GM19238 (cell line): ENCODE results near the gene CX3CR1.
"Not testable (repeated sequence)": the region's sequence is repeated elsewhere in the genome, so short reads cannot be mapped to it uniquely, and the experiment has no call there.

Source experiments
- DNase-seq: peaks from one replicate; pipeline ENCODE4 v3.0.0; 2011; ENCODE audit warnings: low spot score; ENCODE audit not compliant: insufficient read length

Gene CX3CR1

DNA sequence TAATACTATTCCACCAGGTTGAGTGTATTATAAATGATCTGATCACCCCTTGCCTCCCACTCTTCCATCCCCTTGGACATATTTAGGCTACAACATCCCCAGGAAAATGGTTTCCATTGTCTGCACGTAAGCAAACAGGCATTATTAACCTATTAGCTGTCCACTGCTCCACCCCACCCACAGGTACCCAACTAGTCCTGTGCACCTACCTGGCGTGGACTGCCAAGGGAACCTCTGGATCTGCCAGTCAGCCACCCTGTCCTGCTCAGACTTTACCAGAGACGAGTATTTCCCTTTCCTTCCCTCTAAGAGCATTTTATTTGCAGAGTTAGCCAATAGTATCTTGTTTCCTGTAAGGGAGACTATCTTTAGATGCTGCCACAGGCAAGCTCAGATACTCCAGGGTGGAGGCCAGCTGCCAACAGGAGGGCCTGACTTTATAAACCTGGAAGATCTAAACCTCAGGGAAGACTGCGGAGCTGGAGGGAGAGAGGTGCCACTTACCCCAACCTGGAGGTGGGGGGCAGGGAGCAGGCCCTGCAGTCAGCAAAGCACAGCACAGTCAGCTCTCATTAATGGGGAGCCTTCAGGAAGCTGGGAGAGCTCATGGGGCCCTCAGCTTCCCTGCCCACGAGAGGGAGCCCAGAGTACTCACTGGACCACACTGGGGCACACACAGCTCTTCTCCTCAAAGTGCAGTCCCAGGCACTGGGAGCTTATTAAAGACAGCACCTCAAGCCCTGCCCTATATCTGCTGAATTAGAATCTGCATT lies at the start of gene CX3CR1:
Gene CX3CR1 (minus strand): TSS at position 292 of the 773 bp plus-strand sequence. CDS start 13,527 bp downstream, outside the sequence.
- DNase-seq, result no peak

GRCh38 chr3:39329493-39329892 lies 49.7 kb upstream of the CX3CR1 start, which contains the start of gene CCR8:
CCR8 (plus strand) TSS chr3:39329709; CDS start chr3:39332332, 2,623 bp downstream.
- no peak for DNase-seq

GRCh38 chr3:39327746-39328349 lies 48.0 kb upstream of the CX3CR1 start:
- peak; percentile 10 for DNase-seq

DNA sequence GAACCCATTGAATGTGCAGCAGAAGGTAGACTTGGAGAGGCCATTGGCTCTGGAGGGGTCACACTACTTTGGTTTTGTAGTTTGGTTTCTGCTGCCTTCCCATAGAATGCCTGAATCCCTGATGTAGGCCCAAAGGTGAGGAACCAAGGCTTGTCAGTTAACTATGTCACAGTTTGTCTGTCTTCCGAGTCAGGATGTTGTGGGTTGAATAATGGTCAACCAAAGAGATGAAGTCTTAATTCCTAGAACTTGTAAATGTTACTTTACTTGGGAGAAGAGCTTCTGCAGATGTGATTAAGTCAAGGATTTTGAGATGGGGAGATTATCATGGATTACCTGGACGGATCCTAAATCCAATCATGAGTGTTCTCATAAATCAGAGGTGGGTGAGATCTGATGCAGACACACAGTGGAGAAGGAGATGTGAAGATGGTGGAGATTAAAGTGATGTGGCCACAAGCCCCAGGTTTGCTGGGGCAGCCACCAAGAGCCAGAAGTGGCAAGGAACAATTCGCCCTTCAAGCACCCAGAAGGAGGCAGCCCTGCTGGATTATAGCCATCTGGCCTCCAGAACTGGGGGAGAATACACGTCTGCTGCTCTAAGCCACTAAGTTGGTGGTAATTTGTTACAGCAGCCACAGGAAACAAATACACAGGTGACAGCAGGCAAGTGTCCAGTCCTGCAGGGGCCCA lies 47.4 kb upstream of the CX3CR1 start:
- no peak for DNase-seq

GRCh38 chr3:39325236-39325635 lies 45.4 kb upstream of the CX3CR1 start:
- DNase-seq, result no peak

GRCh38 chr3:39323494-39323893 lies 43.7 kb upstream of the CX3CR1 start:
- no peak for DNase-seq

DNA sequence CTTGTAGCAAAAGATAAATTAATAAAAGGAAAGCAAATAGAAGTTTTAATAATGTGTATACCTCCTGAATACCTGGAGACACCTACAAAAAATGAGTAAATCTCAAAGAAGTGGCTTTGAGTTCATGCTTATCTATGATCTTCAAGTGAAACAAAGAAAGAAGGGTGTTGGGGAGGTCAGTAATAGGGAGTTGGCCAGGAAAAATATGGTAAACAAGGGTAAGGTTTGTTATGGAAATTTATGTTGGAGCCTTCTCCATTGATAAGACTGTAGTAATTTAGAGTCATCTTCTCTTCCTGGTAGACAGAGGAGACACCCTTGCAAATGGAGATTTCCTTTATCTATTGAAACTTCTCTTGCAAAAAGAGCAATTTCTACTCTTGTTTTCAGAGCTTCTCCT lies 43.1 kb upstream of the CX3CR1 start:
- no peak for DNase-seq

DNA sequence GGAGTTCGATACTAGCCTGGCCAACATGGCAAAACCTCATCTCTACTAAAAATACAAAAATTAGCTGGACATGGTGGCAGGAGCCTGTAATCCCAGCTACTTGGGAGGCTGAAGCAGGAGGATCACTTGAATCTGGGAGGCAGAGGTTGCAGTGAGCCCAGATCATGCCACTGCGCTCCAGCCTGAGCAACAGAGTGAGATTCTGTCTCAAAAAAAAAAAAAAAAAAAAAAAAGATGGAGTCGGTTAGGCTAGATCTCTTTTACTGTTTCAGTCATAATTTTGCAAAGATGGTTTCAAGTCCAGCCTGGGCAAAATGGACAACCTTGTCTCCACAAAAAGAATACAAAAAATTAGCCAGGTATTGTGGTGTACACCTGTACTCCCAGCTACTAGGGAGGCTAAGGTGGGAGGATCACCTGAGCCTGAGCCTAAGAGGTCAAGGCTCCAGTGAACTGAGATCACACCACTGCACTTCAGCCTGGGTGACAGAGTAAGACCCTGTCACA lies 42.4 kb upstream of the CX3CR1 start:
- not testable (repeated sequence) for DNase-seq

- DNase-seq, result not testable (repeated sequence)
Observed at GRCh38 chr3:39321574-39321983, 41.7 kb upstream of the CX3CR1 start.

GRCh38 chr3:39319249-39319648 lies 39.4 kb upstream of the CX3CR1 start:
- DNase-seq, result no peak

DNA sequence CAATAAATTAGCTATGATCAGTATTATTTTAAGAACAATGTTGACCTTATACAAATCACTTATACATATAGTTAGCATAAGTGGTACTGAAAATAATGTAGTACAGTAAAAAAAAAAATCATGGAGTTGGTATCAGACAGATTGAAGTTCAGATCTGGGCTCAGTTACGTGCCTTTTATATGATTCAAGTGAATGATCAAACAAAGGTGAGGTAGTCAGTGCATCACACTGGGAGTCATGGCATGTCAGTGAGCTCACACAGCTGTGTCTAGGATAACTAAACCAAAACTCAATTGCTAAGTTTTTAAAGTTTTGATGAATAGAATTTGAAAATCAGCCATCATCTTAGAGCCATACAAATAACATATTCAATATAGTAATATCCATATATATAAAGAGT lies 38.5 kb upstream of the CX3CR1 start:
- no peak for DNase-seq

- DNase-seq, result no peak
Observed at GRCh38 chr3:39317571-39318169, 37.8 kb upstream of the CX3CR1 start.

GRCh38 chr3:39315420-39315819 lies 35.6 kb upstream of the CX3CR1 start:
- DNase-seq, result no peak

- no peak for DNase-seq
Observed at GRCh38 chr3:39313289-39313688, 33.5 kb upstream of the CX3CR1 start.

DNA sequence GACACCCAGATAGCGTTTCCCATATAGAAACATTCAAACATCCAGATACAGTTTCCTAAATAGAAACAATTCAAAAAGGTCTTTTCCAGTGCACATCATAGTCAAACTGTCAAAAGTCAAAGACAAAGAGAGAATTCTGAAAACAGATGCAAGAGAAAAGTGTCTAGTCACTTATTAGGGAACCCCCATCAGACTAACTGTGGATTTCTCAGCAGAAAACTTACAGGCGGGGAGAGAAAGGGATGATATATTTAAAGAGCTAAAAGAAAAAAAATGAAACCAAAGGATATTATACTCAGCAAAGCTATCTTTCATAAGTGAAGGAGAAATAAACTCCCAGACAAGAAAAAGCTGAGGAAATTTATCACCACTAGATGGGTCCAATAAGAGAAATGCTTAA lies 22.3 kb upstream of the CX3CR1 start:
- DNase-seq, result no peak

- DNase-seq, result no peak
Observed at GRCh38 chr3:39299279-39299678, 19.4 kb upstream of the CX3CR1 start.

- no peak for DNase-seq
Observed at GRCh38 chr3:39296197-39297077, 16.6 kb upstream of the CX3CR1 start.

DNA sequence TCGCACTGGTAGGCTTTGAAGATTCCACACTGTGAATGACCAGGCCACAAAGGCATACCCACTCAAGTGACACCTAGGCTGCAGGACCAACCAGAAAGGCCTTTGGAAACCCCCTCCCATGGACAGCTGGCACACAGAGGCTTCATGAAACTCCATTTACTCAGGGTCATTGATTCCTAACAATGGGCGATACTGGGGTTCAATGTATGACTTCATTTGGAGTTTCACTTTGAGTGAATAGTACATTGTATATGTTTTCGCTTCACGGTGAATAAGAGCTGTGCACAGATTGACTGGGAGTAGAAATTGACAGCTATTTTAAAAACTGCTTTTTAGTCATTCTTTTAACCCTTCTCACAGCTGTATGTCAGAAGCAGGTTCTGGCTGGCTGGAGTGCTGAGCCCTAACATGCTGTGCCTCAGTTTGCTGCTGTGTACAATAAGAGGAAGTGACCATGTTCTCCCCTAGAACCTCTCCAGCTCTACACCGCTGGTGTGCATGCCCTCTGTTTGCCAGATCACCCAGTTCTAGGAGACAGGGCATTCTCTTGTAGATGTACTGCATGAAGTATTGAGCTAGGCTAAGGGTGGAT lies 15.4 kb upstream of the CX3CR1 start:
- no peak for DNase-seq

GRCh38 chr3:39294446-39295183 lies 14.8 kb upstream of the CX3CR1 start:
- no peak for DNase-seq

DNA sequence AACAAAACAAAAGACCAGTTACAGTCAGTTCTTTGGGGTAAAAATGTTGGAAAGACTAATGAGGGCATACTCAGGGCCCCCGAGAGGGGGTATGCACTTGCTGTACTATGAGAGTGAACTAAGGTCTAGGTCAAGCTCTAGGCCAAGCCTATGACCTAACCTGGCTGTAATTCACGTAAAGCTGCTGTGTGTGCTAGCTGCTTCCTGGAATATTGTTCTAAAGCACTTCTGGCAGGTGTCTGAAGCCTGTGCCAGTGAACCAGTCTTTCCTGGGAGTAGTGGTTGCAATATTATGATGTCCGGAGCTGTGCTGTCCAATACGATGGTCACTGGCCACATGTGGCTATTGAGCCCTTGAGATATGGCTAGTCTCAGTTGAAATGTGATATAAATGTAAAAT lies 13.1 kb upstream of the CX3CR1 start:
- no peak for DNase-seq
